Tongue (tissue), 2 donors: Measurements from ENCODE around the gene RNU5B-1. TPM values are rescaled to one million over a fixed set of nuclear protein-coding genes. Genes with fewer than 3 reads are reported as not detected.

Experiments used
- DNase-seq: peaks from one replicate; pipeline ENCODE4 v3.0.0-alpha.2; 2015
- total RNA-seq: library from RNA; depleted of rRNA; stranded (reverse); fragments of >200 nt; gene quantifications from one replicate; pipeline ENCODE4 v1.2.3, GENCODE V29; 2014

RNU5B-1 gene
- not detected for total RNA-seq

DNA sequence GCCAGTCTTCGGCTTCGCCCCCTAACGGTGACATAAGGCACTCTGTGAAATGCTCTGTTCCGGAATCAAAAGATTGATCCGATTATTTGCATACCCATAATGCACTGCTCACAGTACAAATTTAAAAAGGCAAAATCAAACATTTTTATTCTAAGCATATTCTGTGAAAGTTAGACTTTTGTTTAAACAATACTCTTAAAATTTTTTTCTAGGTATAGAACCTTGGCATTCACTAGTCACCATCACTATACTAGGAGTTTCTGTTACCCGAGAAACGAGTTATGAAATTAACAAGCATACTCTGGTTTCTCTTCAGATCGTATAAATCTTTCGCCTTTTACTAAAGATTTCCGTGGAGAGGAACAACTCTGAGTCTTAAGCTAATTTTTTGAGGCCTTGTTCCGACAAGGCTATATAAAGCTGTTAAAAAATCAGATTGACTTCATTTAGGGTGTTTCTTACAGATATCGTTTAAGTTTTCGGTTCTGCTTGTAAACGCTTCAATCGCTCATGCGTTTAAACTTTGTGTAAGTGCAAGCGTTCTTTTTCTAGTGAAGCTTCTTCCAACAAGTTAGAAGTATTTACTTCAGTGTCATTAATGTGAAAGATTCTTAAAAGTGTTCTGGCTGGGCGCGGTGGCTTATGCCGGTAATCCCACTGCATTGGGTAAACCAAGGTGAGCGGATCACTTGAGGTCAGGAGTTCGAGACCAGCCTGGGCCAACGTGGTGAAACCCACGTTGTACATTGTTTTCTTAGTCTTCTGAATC, at the start of gene RNU5B-1:
RNU5B-1 (plus strand) TSS at position 297 of the 769 bp plus-strand sequence.
- DNase-seq = peak; percentile 97

GRCh38 chr15:65254758-65255157, 49.7 kb upstream of the RNU5B-1 start:
- DNase-seq = no peak

GRCh38 chr15:65255486-65256140, 48.9 kb upstream of the RNU5B-1 start:
- peak; percentile 58 for DNase-seq

DNA sequence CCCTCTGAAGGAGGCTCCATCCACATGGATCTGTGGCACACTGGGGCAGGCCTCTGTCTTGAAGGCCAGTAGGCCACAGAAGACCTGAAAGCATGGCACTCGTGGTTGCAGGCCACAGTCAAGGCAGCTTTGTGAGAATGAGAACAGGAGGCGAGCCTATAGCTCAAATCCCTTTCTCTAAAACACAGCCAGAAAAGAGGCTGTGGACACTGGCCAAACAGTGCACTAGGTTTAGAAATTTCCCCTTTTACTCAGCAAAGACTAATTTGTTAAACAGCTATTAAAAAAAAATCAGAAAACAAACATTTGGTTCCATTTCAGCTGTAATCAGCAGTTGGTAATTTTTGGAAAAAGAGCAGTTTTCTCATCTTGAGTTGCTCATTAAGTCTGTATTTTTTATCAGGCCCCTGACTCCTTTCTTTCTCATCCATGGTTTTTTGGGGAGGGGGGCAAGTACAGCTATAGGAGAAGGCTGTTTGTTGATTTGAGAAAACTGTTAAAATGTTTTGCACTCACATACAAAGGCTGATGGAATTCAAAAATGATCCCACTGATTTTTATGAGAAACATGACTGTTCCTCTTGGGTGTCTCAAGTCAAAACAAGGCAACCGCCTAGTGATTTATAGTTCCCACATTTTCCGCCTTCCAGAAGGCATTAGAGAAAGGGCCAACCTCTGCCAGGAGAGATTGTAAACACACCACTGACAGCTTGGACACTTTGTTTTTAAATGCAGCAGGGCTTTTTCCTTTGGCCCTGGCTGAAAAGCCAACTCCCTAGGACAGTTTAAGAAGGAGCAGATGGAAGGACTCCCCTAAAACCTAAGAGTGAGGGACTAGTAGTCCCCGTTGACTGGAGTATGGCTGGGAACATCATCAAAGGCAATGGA, 45.9 kb upstream of the RNU5B-1 start:
- peak; percentile 63 for DNase-seq

- peak; percentile 85 for DNase-seq
Observed at GRCh38 chr15:65259367-65259797, 45.1 kb upstream of the RNU5B-1 start.

- DNase-seq = peak; percentile 25
Observed at GRCh38 chr15:65260968-65261367, 43.5 kb upstream of the RNU5B-1 start.

DNA sequence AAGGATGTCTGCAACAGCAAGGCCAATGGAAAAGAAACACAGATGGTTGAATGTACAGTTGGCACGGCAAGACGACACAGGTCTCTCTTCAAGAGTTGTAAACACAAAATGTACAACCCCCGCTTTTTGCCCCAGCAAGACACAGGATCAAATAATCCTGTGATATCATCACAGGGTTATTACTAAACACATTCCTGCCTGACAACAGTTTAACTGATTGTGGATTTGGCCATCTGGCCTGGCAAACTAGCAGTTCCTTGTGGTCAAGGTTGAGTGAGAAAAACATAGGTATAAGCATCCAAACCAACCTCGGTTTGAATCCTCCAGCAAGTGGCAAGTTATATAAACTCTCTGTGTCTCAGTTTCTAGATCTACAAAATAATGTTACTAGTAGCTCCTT, 41.2 kb upstream of the RNU5B-1 start:
- no peak for DNase-seq

- DNase-seq = no peak
Observed at GRCh38 chr15:65264863-65265430, 39.5 kb upstream of the RNU5B-1 start.

DNA sequence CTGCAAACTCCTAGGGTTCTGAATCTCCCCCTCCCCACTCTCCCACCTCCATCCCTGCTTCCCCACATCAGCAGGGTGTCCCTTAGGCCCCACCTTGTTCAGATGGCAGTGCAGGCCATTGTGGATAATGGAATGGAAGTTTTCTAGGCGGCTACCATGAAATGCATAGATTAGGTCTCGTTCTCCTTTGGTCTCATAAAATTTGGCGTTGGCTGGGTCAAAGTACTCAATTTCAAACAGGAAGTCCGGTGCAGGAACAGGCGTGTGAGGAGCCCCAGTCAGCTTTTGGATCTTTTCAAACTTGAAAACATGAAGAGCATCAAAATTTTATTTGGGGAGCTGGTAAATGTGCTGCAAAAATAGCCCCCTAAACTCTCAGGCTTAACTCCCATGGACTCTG, 38.0 kb upstream of the RNU5B-1 start:
- no peak for DNase-seq

DNA sequence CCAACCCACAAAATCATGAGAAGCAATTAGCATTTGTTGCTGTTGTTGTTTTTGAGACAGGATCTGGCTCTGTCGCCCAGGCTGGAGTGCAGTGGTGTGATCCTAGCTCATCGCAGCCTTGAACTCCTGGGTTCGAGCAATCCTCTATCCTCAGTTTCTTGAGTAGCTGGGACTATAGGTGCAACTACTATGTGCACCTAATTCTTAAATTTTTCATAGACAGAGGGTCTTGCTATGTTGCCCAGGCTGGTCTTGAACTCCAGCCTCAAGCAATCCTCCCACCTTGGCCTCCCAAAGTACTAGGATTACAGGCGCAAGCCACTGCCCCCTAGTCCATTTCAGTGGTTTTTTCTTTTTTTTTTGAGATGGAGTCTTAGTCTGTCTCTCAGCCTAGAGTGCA, 36.1 kb upstream of the RNU5B-1 start:
- DNase-seq = no peak

GRCh38 chr15:65270811-65271545, 33.5 kb upstream of the RNU5B-1 start:
- peak; percentile 89 for DNase-seq

GRCh38 chr15:65275104-65275727, 29.3 kb upstream of the RNU5B-1 start:
- DNase-seq = no peak

DNA sequence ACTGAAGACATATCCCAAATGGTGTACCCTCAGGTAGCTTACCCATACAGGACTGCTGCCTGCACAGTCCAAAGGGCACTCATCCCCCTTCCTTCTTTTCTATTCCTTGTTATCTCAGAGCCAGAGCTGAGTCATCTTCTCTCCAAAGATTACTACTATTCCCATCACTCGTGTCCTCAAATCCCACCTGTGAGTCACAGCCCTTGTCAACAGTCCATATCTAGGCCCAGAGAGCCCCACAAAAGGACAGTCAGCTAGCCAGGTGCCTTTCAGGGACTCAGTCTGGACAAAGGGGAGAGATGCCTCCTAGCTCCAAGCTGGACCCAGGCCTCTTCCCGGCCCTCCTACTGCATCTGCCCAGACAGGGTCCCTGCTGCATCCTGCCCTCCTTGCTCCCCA, 28.8 kb upstream of the RNU5B-1 start:
- DNase-seq = no peak

- DNase-seq = no peak
Observed at GRCh38 chr15:65277015-65277414, 27.5 kb upstream of the RNU5B-1 start.

- DNase-seq = no peak
Observed at GRCh38 chr15:65278480-65278879, 26.0 kb upstream of the RNU5B-1 start.

DNA sequence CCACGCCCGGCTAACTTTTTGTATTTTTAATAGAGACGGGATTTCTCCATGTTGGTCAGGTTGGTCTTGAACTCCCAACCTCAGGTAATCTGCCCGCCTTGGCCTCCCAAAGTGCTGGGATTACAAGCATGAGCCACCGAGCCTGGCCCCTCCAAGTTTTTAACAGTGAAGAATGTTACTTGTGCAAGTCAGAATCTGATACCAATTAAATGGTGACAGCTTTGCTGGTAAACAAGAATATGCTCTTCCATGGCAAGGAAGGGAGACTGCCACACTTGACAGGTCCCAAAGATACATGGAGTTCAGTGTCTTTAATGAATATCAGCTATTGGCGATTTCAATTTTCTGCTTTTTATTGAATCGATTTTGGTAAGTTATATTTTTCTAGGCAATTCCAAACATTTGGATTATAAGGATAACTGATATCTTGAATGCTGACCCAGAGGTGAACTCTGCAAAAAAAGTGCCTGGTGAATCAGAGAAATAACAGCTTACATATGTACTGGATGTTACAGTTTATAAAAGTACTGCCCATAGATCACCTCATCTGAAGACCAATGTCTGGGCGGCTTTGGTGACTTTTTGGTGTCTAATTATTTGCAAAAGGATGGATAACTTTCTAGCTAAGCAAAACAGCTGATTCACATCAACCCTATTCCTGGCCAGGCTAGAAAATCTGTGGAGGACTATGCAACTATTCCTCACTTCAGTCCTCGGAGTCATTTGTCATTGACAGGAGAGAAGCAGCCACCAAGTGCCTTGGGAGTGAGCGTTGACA, 19.0 kb upstream of the RNU5B-1 start:
- DNase-seq = no peak

DNA sequence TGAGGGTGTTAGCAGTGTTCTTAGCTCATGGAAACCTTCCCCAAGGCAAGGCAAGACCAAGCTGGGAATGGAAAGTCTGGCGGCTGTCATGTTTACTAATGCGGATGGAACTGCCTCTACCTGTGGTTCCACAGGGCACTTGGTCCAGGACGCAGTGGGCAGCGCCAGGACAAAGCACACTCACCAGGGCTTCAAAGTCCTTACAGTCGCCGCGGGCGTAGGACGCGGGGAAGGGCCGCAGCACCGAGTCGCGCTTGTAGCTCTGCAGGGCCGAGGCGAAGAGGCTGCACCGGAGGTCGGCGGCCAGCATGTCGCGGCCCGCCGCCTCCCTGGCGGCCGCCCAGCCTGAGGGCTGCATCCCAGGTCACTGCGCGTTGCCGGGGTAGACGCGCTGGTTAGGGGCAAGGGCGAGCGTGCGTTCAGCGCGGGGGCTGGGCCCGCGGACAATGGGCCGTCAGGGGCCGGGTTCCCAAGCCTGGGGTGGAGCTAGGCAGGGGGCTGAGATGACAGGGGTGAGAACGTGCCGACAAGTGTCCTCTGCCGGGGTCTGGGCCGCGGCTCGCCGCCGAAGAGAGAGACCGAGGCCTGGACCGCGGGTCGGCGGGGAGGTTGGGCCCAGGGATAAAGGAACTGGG, 18.3 kb upstream of the RNU5B-1 start:
- peak; percentile 54 for DNase-seq

GRCh38 chr15:65286704-65287519, 17.6 kb upstream of the RNU5B-1 start, which contains the start of gene PARP16:
Gene PARP16 (minus strand): TSS chr15:65286883. CDS start chr15:65286426, 457 bp downstream.
- peak; percentile 96 for DNase-seq

GRCh38 chr15:65287520-65287855, 17.0 kb upstream of the RNU5B-1 start:
- peak; percentile 17 for DNase-seq
